DMS114 treated with DMSO at 0.1 percent for 48 hours (cell line): ENCODE measurements around the gene TPM2.

ENCODE experiments used
- DNase-seq: peaks from one replicate; lab custom pipeline; 2025; ENCODE audit not compliant: unreplicated experiment; lab: John Stamatoyannopoulos, UW

TPM2 gene

GRCh38 chr9:35718721-35719511 lies 29.2 kb upstream of the TPM2 start:
- no peak for DNase-seq

- no peak for DNase-seq
These were observed 27.6 kb upstream of the TPM2 start for GRCh38 chr9:35717132-35717870.

GRCh38 chr9:35716230-35716629 lies 26.5 kb upstream of the TPM2 start:
- DNase-seq = no peak

- DNase-seq = no peak
These were observed 25.0 kb upstream of the TPM2 start for GRCh38 chr9:35714579-35715252.

GRCh38 chr9:35714123-35714522 lies 24.4 kb upstream of the TPM2 start:
- DNase-seq = no peak

- no peak for DNase-seq
These were observed 23.9 kb upstream of the TPM2 start for GRCh38 chr9:35713578-35713977.

GRCh38 chr9:35712762-35713400 lies 23.2 kb upstream of the TPM2 start:
- DNase-seq = no peak

- DNase-seq = no peak
These were observed 22.0 kb upstream of the TPM2 start for GRCh38 chr9:35711501-35712428.

GRCh38 chr9:35710818-35711500 lies 21.2 kb upstream of the TPM2 start:
- no peak for DNase-seq

- no peak for DNase-seq
These were observed 18.4 kb upstream of the TPM2 start for GRCh38 chr9:35708146-35708545.

GRCh38 chr9:35706951-35707350 lies 17.2 kb upstream of the TPM2 start:
- no peak for DNase-seq

GRCh38 chr9:35705836-35706430 lies 16.2 kb upstream of the TPM2 start:
- DNase-seq = no peak

- DNase-seq = no peak
These were observed 15.6 kb upstream of the TPM2 start for GRCh38 chr9:35705372-35705771.

GRCh38 chr9:35703906-35704672 lies 14.4 kb upstream of the TPM2 start:
- DNase-seq = no peak

- no peak for DNase-seq
These were observed 13.0 kb upstream of the TPM2 start for GRCh38 chr9:35702696-35703095.

GRCh38 chr9:35700942-35701341 lies 11.2 kb upstream of the TPM2 start:
- no peak for DNase-seq

- DNase-seq = no peak
These were observed 10.3 kb upstream of the TPM2 start for GRCh38 chr9:35700031-35700430.

- no peak for DNase-seq
These were observed 8.5 kb upstream of the TPM2 start for GRCh38 chr9:35698231-35698630.

GRCh38 chr9:35697486-35697885 lies 7.8 kb upstream of the TPM2 start:
- DNase-seq = no peak
